NCI-H1436 treated with DMSO at 0.1 percent for 48 hours (cell line): ENCODE results near the gene COPS3.
"Not testable (repeated sequence)": the region's sequence is repeated elsewhere in the genome, so short reads cannot be mapped to it uniquely, and the experiment has no call there.

ENCODE experiments used
- DNase-seq: peaks from one replicate; lab custom pipeline; 2025; lab: John Stamatoyannopoulos, UW

The COPS3 gene

DNA sequence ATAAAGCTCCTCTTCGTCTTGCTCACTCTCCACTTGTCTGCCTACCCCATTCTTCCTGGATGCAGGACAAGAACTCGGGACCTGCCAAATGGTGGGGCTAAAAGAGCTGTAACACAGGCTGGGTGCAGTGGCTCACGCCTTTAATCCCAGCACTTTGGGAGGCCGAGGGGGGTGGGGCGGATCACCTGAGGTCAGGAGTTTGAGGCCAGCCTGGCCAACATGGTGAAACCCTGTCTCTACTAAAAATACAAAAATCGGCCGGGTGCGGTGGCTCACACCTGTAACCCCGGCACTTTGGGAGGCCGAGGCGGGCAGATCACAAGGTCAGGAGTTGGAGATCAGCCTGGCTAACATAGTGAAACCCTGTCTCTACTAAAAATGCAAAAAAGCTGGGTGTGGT lies 20.6 kb upstream of the COPS3 start:
- DNase-seq, result not testable (repeated sequence)

DNA sequence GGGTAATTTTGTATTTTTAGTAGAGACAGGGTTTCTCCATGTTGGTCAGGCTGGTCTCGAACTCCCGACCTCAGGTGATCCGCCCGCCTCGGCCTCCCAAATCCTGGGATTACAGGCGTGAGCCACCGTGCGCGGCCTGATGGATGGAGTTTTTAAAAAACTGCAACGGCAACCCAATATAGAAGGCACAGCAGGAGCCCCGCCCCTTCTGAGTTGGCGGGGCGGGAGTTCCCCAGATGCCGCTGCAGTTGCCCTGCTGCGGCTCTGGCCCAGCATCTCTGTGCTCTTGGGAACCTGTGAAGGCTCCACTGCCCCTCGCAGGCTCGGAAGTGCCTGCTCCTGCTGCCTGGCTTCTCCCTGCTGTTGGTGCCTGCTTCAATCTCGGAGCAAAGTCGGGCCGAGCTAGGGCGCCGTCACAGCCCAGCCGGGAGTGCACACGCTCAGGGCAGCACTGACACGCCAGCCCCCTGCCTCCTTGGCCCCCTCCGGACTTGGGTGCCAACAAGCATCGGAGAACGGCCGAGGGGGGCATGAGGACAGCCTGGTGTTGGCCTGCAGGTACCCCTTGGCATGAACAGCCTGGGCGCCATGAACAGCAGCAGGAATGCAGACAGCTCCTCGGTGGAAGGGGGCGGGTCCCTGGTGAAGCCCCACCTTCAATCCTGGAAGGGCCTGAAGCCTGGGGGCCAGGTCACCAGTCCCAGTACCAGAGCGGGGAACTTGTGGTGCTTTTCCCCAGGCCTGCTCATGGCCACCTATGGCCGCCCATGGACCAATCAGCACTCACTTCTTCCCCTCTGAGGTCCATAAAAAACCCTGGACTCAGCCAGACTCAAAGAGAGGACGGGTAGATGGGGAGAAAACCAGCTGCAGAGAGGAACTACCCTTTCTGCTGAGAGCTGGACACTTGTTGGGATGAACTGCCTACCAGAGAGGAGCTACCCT lies 19.9 kb upstream of the COPS3 start:
- DNase-seq, result no peak

DNA sequence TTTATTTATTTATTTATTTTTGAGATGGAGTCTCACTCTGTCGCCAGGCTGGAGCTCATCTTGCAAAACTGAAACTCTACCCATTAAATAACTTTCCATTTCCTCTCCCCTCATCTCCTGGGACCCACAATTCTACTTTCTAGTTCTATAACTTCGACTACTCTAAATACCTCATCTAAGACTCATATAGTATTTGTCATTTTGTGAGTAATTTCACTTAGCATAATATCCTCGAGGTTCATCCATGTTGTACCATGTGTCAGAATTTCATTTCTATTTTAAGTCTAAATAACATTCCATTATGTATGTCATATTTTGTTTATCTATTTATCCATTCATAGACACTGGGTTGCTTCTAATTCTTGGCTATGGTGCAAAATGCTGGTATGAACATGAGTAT lies 17.1 kb upstream of the COPS3 start:
- no peak for DNase-seq

- no peak for DNase-seq
Observed at GRCh38 chr17:17297217-17297616, 16.2 kb upstream of the COPS3 start.

- DNase-seq, result no peak
Observed at GRCh38 chr17:17295141-17295540, 14.1 kb upstream of the COPS3 start.

DNA sequence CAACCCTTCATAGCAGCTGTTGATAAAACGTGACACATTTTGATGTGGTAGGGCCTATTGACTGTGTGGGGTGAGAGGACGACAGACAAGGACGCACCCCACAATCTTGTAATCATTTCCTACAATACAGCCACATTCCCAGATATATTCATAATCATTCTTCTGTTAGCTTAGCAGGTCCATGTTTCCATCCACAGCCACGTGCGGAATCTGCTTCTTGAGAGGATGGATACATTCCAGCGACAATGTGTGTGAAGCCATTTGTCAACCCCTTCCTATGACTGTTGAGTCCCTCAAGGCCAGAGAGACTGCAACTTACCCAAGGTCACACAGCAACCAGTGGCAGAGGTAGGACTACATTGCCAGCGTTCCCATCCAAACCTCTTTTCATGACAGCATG lies 8.7 kb upstream of the COPS3 start:
- DNase-seq, result no peak

DNA sequence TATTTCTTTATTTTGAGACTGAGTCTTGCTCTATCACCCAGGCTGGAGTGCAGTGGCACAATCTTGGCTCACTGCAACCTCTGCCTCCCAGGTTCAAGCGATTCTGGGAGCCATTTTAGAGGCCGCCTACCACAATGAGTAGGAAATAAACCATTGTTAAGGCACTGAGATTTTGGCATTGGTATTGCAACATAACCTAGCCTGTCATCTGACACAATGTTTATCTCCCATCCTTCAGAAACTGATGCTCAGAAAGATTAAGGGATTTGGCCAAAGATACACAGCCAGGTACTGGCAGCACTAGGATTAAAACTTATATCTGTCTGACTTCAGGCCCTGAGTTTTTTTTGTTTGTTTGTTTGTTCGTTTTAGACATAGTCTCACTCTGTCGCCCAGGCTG lies 8.0 kb upstream of the COPS3 start:
- no peak for DNase-seq

DNA sequence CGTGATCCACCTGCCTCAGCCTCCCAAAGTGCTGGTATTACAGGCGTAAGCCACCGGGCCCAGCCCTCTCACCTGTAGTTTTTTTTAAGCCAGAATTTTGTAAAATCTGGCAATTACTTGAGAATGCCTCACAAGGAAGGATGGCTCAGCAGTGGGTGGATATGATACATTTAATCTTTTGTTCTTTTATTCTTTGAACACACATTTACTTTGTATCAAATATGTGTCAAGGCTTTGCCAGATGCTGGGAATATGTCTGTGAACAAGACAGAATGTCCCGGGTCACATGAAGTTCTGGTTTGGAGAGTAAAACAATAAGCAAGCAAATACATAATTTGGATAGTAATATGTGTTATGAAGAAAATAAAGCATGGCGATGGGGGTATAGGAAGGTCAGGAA lies 4.9 kb upstream of the COPS3 start:
- DNase-seq, result no peak

DNA sequence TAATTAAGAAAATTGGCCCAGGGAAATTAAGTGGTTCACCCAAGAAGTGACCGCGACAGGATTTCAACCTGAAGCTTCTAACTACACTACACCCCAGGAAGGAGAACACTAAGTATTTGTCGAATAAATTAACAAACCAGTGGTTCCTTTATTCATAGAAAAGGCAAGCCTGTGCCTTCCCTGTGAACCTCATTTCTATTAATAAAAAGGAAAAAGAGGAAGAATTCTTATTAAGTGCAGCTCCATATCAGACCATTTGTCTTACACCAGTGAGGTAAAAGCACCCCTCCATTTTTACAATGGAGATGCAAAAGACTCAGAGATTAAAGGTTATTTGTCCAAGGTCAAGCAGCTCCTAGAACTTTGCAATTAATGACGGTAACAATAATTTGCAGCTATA lies 1.7 kb downstream of the COPS3 start:
- DNase-seq, result no peak

DNA sequence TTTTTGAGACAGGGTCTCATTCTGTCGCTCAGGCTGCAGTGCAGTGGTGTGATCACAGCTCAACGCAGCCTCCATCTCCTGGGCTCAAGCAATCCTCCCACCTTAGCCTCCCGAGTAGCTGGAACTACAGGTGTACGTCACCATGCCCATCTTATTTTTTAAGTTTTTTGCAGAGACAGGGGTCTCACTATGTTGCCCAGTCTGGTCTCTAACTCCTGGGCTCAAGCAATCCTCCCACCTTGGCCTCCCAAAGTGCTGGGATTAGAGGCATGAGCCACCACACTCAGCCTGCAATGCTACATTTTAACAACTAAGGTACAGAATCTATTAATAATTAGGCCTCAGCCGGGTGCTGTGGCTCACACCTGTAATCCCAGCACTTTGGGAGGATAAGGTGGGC lies 3.6 kb downstream of the COPS3 start:
- DNase-seq, result not testable (repeated sequence)

GRCh38 chr17:17275971-17276370 lies 5.1 kb downstream of the COPS3 start:
- no peak for DNase-seq

DNA sequence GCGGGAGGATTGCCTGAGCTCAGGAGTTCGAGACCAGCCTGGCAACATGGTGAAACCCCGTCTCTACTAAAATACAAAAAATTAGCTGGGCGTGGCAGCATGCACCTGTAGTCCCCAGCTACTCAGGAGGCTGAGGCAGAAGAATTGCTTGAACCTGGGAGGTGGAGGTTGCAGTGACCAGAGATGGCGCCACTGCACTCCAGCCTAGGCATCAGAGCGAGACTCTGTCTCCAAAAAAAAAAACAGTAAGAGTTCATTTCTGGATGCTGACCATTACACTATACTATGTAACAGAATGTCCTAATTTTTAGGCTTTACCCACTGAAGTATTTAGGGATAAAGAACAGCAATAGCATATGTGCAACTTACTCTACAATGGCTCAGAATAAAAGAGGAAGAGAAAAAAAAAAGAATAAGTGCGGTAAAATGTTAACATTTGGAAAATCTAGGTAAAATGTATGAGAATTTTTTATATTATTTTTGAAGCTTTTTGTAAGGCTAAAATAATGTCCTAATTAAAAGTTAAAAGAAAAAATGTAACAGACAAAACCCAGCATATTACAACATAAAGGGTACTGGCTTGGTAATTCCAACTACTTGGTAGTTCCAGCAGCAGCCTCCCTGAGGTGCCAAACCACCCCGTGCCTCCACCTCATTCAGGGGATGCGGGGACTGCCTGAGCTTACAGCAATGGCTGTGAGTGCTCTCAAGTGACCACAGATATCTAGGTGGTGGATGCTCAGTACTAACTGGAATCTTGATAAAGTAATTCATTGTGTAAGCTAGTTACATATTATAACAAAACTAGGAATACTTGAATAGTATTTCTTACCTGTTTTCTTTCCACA lies 10.9 kb downstream of the COPS3 start:
- no peak for DNase-seq

GRCh38 chr17:17264430-17264829 lies 16.6 kb downstream of the COPS3 start:
- DNase-seq, result no peak

DNA sequence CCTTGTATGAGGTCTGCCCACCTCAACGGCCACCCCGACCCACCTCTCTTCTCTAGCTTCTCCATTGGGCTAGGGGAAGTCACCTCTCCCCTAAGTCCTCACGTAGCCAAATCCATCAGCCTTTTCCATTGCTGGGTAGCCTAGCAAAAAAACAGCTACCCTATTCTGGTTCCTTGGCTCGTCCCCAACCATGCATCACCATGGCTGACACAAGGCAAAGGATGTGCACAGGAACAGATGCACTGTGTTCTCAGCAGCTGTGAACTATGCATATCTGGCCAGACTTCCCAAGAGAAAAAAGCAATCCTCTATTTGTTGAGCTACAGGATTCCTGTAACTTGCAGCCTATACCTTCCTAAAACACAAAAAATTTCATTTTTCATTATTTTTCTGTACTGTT lies 22.0 kb downstream of the COPS3 start:
- DNase-seq, result no peak

- DNase-seq, result no peak
Observed at GRCh38 chr17:17258011-17258410, 23.0 kb downstream of the COPS3 start.

DNA sequence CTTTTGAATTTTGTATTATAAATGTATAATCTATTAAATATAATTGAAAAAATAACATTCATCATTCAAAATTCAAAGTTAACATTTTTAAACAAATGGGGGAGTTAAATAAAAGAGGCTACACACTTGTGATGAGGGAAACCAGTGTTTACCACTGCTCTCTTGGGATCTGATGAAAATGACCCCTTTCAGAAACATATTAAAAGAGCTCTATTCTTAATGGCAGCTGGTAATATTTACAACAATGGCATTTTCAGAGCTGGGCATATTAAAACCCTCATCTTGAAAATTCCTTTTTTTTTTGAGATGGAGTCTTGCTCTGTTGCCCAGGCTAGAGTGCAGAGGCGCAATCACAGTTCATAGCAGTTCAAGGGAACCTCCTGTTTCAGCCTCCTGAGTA lies 24.7 kb downstream of the COPS3 start:
- no peak for DNase-seq

GRCh38 chr17:17255689-17256088 lies 25.4 kb downstream of the COPS3 start:
- DNase-seq, result not testable (repeated sequence)

- DNase-seq, result no peak
Observed at GRCh38 chr17:17254036-17254435, 27.0 kb downstream of the COPS3 start.

- no peak for DNase-seq
Observed at GRCh38 chr17:17253406-17253805, 27.6 kb downstream of the COPS3 start.

- DNase-seq, result no peak
Observed at GRCh38 chr17:17252149-17252661, 28.8 kb downstream of the COPS3 start.

GRCh38 chr17:17246879-17247278 lies 34.2 kb downstream of the COPS3 start:
- DNase-seq, result no peak

DNA sequence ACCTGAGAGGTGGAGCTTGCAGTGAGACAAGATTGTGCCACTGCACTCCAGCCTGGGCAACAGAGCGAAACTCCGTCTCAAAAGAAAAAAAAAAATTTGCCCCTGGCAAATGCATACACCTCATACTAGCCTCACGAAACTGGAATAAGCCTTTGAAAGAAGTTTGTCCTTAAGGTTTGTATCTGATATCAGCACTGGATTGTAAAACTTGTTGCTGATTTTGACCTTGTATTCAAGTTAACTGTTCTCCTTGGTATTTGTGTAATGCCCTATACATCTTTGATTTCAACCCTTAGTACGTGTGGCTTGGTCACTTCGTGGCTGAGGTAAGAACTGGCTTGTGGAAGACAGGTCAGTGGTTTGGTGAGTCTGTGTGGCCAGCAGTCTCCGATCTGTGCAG lies 37.9 kb downstream of the COPS3 start:
- DNase-seq, result no peak

DNA sequence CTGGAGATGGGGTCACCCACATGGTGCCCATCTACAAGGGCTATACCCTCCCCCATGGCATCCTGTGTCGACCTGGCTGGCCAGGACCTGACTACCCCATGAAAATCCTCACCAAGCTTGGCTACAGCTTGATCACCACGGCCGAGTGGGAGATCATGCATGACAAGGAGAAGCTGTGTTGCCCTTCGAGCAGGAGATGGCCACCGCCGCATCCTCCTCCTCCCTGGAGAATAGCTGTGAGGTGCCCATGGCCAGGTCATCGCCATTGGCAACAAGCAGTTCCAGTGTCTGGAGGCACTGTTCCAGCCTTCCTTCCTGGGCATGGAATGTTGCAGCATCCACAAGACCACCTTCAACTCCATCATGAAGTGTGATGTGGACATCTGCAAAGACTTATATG lies 38.8 kb downstream of the COPS3 start:
- DNase-seq, result no peak
